A549 (cell line): ENCODE results near the gene ITPR3. TPM values are rescaled to one million over a fixed set of nuclear protein-coding genes. Genes with fewer than 3 reads are reported as not detected.

Experiments
- ATAC-seq, 2 experiments: fragments of 200-7000 bp in 1 of 2; fragments of >200 bp in 1 of 2; cut with Nextera tagmentation in 1 of 2; cut with Tn5 transposase in 1 of 2; 3 replicates each; pipeline versions ENCODE4 v1.8.0 to v1.9.1; 2018 to 2020; ENCODE audit warnings: mild to moderate bottlenecking in 1 of 2, moderate library complexity in 1 of 2
- CTCF ChIA-PET: fragments of 300-600 bp; sonication (Branson Sonifier 250); formaldehyde crosslinking; extraction: SDS; loops from one replicate; lab custom pipeline; 2021; ENCODE audit warnings: antibody characterized with exemption, inconsistent platforms; lab: Yijun Ruan, JAX
- POLR2A ChIA-PET: fragments of 350-600 bp; formaldehyde crosslinking; extraction: SDS; loops from one replicate; lab custom pipeline; 2021; ENCODE audit warnings: antibody characterized with exemption, inconsistent platforms; lab: Yijun Ruan, JAX
- DNase-seq, 2 experiments: peaks; one replicate each; pipeline versions ENCODE4 v3.0.0 to v3.0.0-alpha.2; 2011 to 2016; ENCODE audit warnings: low read depth in 1 of 2, low spot score in 1 of 2
- FAIRE-seq: peaks from 2 replicates; lab custom pipeline; 2011; peaks lifted over from hg19 to GRCh38; lab: Jason Lieb, UNC
- H3K27ac ChIP-seq, 2 experiments: fragments of >200 bp; sonication (Bioruptor Twin); formaldehyde crosslinking; 3 replicates each; pipeline ENCODE4 v1.5.1; 2016 to 2017
- H3K4me1 ChIP-seq: fragments of >200 bp; sonication (Bioruptor Twin); formaldehyde crosslinking; 3 replicates; pipeline ENCODE4 v1.6.1; 2016
- H3K4me2 ChIP-seq: fragments of >200 bp; sonication (Bioruptor Twin); formaldehyde crosslinking; 3 replicates; pipeline ENCODE4 v1.6.1; 2016
- H3K4me3 ChIP-seq: fragments of >200 bp; sonication (Bioruptor Twin); formaldehyde crosslinking; 3 replicates; pipeline ENCODE4 v1.5.1; 2016
- H3K9me3 ChIP-seq: fragments of >200 bp; sonication (Bioruptor Twin); formaldehyde crosslinking; 3 replicates; pipeline ENCODE4 v1.6.1; 2016
- BCL3 ChIP-seq: fragments of >200 bp; sonication (Bioruptor Twin); formaldehyde crosslinking; IDR thresholded peaks from 3 replicates; pipeline ENCODE4 v1.6.1; 2016
- BHLHE40 ChIP-seq: IDR thresholded peaks from 2 replicates; pipeline ENCODE4 v1.6.1; 2012; ENCODE audit warnings: low read depth, low read length, inconsistent platforms
- CTCF ChIP-seq: fragments of >200 bp; sonication (Bioruptor Twin); formaldehyde crosslinking; IDR thresholded peaks from 3 replicates; pipeline ENCODE4 v1.5.1; 2016
- EHMT2 ChIP-seq: fragments of 200-600 bp; sonication (generic); IDR thresholded peaks from 2 replicates; pipeline ENCODE4 v1.6.1; 2016; ENCODE audit warnings: antibody characterized with exemption, low read depth, mild to moderate bottlenecking, moderate library complexity
- ESRRA ChIP-seq: fragments of 150-350 bp; IDR thresholded peaks from 2 replicates; pipeline ENCODE4 v1.6.1; 2014; ENCODE audit warnings: mild to moderate bottlenecking, low read length, borderline replicate concordance
- FOXS1 ChIP-seq: fragments of 250-450 bp; sonication (Bioruptor Pico); IDR thresholded peaks from 2 replicates; pipeline ENCODE4 v1.5.0; 2020; ENCODE audit warnings: mild to moderate bottlenecking, moderate library complexity
- GATA3 ChIP-seq: IDR thresholded peaks from 2 replicates; pipeline ENCODE4 v1.6.1; 2012; ENCODE audit warnings: borderline replicate concordance
- HEYL ChIP-seq: fragments of 250-450 bp; sonication (Bioruptor Pico); IDR thresholded peaks from 2 replicates; pipeline ENCODE4 v1.8.0; 2021; ENCODE audit warnings: mild to moderate bottlenecking, moderate library complexity
- HOXB5 ChIP-seq: fragments of 250-450 bp; sonication (Bioruptor Pico); IDR thresholded peaks from 2 replicates; pipeline ENCODE4 v1.5.0; 2020; ENCODE audit warnings: mild to moderate bottlenecking, moderate library complexity
- JUN ChIP-seq, 2 experiments: fragments of >200 bp; sonication (Bioruptor Twin); formaldehyde crosslinking; IDR thresholded peaks; 2 replicates in 1 of 2; 3 replicates in 1 of 2; pipeline ENCODE4 v1.6.1; 2016 to 2017
- KDM1A ChIP-seq: fragments of 200-600 bp; sonication (generic); IDR thresholded peaks from 2 replicates; pipeline ENCODE4 v1.6.1; 2016; ENCODE audit warnings: low read depth, mild to moderate bottlenecking
- KDM5A ChIP-seq: fragments of 200-600 bp; sonication (generic); IDR thresholded peaks from 2 replicates; pipeline ENCODE4 v1.6.1; 2016; ENCODE audit warnings: antibody characterized with exemption, mild to moderate bottlenecking
- PHF8 ChIP-seq: fragments of 200-600 bp; sonication (generic); IDR thresholded peaks from 2 replicates; pipeline ENCODE4 v1.6.1; 2016; ENCODE audit warnings: low read depth, mild to moderate bottlenecking, antibody characterized with exemption, moderate library complexity, borderline replicate concordance
- POLR2A ChIP-seq: IDR thresholded peaks from 2 replicates; pipeline ENCODE4 v1.6.1; 2012; ENCODE audit warnings: mild to moderate bottlenecking, low read length
- POLR2AphosphoS2 ChIP-seq: conservative IDR thresholded peaks from 2 replicates; pipeline ENCODE4 v1.6.1; 2012; ENCODE audit warnings: low read length, improper control_type of control experiment, inconsistent platforms
- RAD21 ChIP-seq, 2 experiments: fragments of >200 bp in 1 of 2; sonication (Bioruptor Twin) in 1 of 2; formaldehyde crosslinking in 1 of 2; IDR thresholded peaks in 1 of 2; conservative IDR thresholded peaks in 1 of 2; 2 replicates in 1 of 2; 3 replicates in 1 of 2; pipeline ENCODE4 v1.6.1; 2012 to 2018; ENCODE audit warnings: inconsistent platforms in 1 of 2
- RNF2 ChIP-seq: fragments of 200-600 bp; sonication (generic); IDR thresholded peaks from 2 replicates; pipeline ENCODE4 v1.6.1; 2016; ENCODE audit warnings: low read depth, mild to moderate bottlenecking, antibody characterized with exemption, moderate library complexity, borderline replicate concordance
- SMC3 ChIP-seq: fragments of >200 bp; sonication (Bioruptor Twin); formaldehyde crosslinking; IDR thresholded peaks from 3 replicates; pipeline ENCODE4 v1.6.1; 2018; ENCODE audit warnings: inconsistent platforms
- ZNF302 ChIP-seq: fragments of 250-450 bp; sonication (Bioruptor Pico); IDR thresholded peaks from 2 replicates; pipeline ENCODE4 v1.9.0; 2021; ENCODE audit warnings: inconsistent platforms, mild to moderate bottlenecking, moderate library complexity
- WGBS: methylation state at CpG from one replicate; pipeline ENCODE4 v1.1.6; 2017; ENCODE audit errors: missing lambda C conversion rate; 5-methylcytosine and 5-hydroxymethylcytosine counted together
- polyA plus RNA-seq, 4 experiments: library from polyadenylated mRNA; depleted of rRNA in 3 of 4; stranded (reverse); fragments of >200 nt; fragmentation: RNase III in 1 of 4; extraction: RNeasy Plus Mini Kit Qiagen cat#74134 plus additional on column Dnase treatment in 1 of 4; gene quantifications; 2 replicates in 3 of 4; 3 replicates in 1 of 4; pipeline ENCODE4 v1.2.3, GENCODE V29; 2011 to 2017
- TF ChIP-seq, protein P1 (sequence below): fragments of >200 bp; sonication (Bioruptor Twin); formaldehyde crosslinking; IDR thresholded peaks from 2 replicates; pipeline ENCODE4 v1.6.1; 2016
- TF ChIP-seq, protein P2 (sequence below): IDR thresholded peaks from 2 replicates; pipeline ENCODE4 v1.6.1; 2012

Gene ITPR3
- polyA plus RNA-seq, 2 of the 4 experiments (the other 2 are of a cell fraction), result 17.6 to 20.8 TPM

DNA sequence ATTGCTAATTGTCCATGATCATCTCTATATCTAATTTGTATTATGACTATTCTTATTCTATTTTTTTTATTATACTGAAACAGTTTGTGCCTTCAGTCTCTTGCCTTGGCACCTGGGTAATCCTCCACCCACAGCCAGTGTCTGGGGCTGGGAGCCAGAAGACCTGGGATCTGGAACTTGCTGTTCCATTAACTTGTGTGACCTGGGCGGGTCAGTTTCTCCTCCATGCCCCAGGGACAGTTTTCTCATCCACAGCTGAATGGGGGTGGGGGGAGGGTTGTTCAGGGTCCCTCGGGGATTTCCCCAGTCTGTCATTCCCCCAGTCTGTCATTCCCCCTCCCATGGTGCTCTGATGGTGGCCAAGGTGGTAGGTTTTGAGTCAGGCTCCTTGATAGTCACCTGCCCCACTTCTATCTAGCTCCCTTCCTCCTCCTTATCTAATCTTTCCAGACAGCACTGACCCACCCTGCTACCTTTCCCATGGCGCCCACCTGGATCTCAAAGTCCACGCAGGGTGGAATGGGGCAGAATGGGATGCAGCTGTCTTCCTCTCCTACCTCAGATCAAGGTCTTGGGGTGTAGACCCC is 10.9 kb downstream of the ITPR3 start:
- H3K4me2 ChIP-seq, result no peak overlapping the region
- POLR2A ChIA-PET, result interaction anchor here (0.8 kb wide), 1 partner anchor 41 kb away, joined by 3 read pairs; no protein-coding TSS in a partner anchor

GRCh38 chr6:33632558-33633039 is 11.5 kb downstream of the ITPR3 start:
- H3K4me1 ChIP-seq, result peaks cover 33% of the 10 kb centered on the region
- ATAC-seq, result peak; percentile 76 to 89
- ChIA-PET POLR2A (interaction anchor here (0.8 kb wide), 1 partner anchor 40 kb away, joined by 3 read pairs; no protein-coding TSS in a partner anchor), CTCF (interaction anchor here (0.8 to 2.2 kb wide), 12 partner anchors 10 to 79 kb away, joined by 3 to 13 read pairs (median 6); partner anchors contain the start of genes ITPR3 and UQCC2)
- peak overlapping the region; percentile 87 for H3K4me2 ChIP-seq
- 60% methylated on average over 2 of the region's 6 CpGs for WGBS
- H3K4me3 ChIP-seq, result no peak overlapping the region; the same call in 2 of the 3 replicates
- DNase-seq, result peak; percentile 57 to 58
- peak overlapping the region; percentile 54 to 92; a peak in 5 of 6 replicates for H3K27ac ChIP-seq
- no peak for FAIRE-seq
- no peaks in the 10 kb centered on the region for H3K9me3 ChIP-seq
- TF ChIP-seq HOXB5 (CRISPR knock-in tag) (no peak), HEYL (no peak), BHLHE40 (no peak), SMC3 (peak; percentile 36; the same call in 1 of the 3 replicates), CTCF (peak; percentile 32), KDM1A (no peak), RAD21 (conservative IDR thresholded peaks at IDR 0.05 in 1 of 2, IDR thresholded peaks at IDR 0.05 in 1 of 2) (peak in 1 of 2 experiments; percentile 46; a peak in 4 of 5 replicates)

More for the DNA sequence above, 10.9 kb downstream of the ITPR3 start:
- H3K4me3 ChIP-seq, result no peak overlapping the region
- no peak overlapping the region; a peak in 1 of 6 replicates for H3K27ac ChIP-seq
- ATAC-seq (no peak), FAIRE-seq (no peak), DNase-seq (no peak)
- 87% methylated on average over 3 of the region's 4 CpGs for WGBS
- TF ChIP-seq EHMT2 (no peak), PHF8 (no peak)
- no peaks in the 10 kb centered on the region for H3K9me3 ChIP-seq
- CTCF ChIA-PET, result interaction anchor here (0.8 to 2.2 kb wide), 11 partner anchors 10 to 79 kb away, joined by 3 to 13 read pairs (median 5); partner anchors contain the start of genes ITPR3 and UQCC2
- H3K4me1 ChIP-seq, result peaks cover 35% of the 10 kb centered on the region

- no peak for TF ChIP-seq KDM5A
- TF ChIP-seq POLR2A, result no peak
- TF ChIP-seq, protein P1, sequence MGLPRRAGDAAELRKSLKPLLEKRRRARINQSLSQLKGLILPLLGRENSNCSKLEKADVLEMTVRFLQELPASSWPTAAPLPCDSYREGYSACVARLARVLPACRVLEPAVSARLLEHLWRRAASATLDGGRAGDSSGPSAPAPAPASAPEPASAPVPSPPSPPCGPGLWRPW, result no peak
- no peak for TF ChIP-seq ZNF302
- no peak for TF ChIP-seq RNF2
- no peak for TF ChIP-seq BCL3
- TF ChIP-seq HOXB5 (CRISPR knock-in tag), result no peak
- no peak for TF ChIP-seq POLR2AphosphoS2
- TF ChIP-seq ESRRA, result no peak
- TF ChIP-seq, protein P2, sequence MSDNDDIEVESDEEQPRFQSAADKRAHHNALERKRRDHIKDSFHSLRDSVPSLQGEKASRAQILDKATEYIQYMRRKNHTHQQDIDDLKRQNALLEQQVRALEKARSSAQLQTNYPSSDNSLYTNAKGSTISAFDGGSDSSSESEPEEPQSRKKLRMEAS, result no peak
- no peak for TF ChIP-seq GATA3
- TF ChIP-seq FOXS1 (CRISPR knock-in tag), result no peak
- no peak for TF ChIP-seq JUN (IDR thresholded peaks at IDR 0.05)
- no peaks in the 10 kb centered on the region for H3K9me3 ChIP-seq
- ATAC-seq (peak; percentile 42), DNase-seq (no peak), FAIRE-seq (no peak)
- ChIA-PET POLR2A (no interaction called here), CTCF (interaction anchor here (1.1 to 2.2 kb wide), 7 partner anchors 11 to 67 kb away, joined by 3 to 13 read pairs (median 7); partner anchors contain the start of gene ITPR3)
- peaks cover 30% of the 10 kb centered on the region for H3K4me1 ChIP-seq
- peak overlapping the region; percentile 54 to 92 for H3K27ac ChIP-seq
- WGBS, result 63% methylated on average over 18 of the region's 21 CpGs
- H3K4me2 ChIP-seq, result peak overlapping the region; percentile 87
- peak overlapping the region; percentile 46 for H3K4me3 ChIP-seq
Observed at GRCh38 chr6:33633084-33633461, 12.0 kb downstream of the ITPR3 start.
